Measurements from ENCODE around the gene SMURF1.

DNA sequence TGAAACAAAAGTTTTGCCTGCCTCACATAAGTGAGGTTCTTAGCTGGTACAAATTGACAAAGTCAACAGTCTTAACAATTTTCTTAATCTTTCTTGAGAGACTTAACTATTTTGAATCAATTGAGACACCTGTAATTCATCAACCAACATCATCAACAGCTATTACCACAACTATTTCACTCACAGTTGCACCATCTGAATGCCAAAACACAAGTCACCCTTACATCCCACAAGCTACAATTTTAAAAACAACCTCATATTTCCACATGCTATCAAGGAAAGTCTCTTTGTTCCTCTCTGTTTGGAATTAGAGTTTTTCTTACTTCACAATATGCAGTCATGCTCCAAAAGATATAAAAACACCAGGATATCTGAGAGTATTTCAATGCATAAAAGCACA is 4.9 kb downstream of the SMURF1 start:
- TF ChIP-seq, protein P1, sequence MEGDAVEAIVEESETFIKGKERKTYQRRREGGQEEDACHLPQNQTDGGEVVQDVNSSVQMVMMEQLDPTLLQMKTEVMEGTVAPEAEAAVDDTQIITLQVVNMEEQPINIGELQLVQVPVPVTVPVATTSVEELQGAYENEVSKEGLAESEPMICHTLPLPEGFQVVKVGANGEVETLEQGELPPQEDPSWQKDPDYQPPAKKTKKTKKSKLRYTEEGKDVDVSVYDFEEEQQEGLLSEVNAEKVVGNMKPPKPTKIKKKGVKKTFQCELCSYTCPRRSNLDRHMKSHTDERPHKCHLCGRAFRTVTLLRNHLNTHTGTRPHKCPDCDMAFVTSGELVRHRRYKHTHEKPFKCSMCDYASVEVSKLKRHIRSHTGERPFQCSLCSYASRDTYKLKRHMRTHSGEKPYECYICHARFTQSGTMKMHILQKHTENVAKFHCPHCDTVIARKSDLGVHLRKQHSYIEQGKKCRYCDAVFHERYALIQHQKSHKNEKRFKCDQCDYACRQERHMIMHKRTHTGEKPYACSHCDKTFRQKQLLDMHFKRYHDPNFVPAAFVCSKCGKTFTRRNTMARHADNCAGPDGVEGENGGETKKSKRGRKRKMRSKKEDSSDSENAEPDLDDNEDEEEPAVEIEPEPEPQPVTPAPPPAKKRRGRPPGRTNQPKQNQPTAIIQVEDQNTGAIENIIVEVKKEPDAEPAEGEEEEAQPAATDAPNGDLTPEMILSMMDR (IDR thresholded peaks at IDR 0.05), result no peak
- no peak for TF ChIP-seq POLR2A (IDR thresholded peaks at IDR 0.05)

All from body of pancreas (tissue), 4 donors.